NB4 (cell line): ENCODE results near the gene RNF166.
"Not testable (repeated sequence)": the region's sequence is repeated elsewhere in the genome, so short reads cannot be mapped to it uniquely, and the experiment has no call there.

ENCODE experiments used
- DNase-seq: peaks from one replicate; pipeline ENCODE4 v3.0.0; 2010; ENCODE audit warnings: low read depth
- H3K4me3 ChIP-seq: one replicate; pipeline ENCODE4 v1.5.1; 2011; ENCODE audit warnings: mild to moderate bottlenecking, low read depth, low read length, moderate library complexity
- MYC ChIP-seq: IDR thresholded peaks from 2 replicates; pipeline ENCODE4 v1.6.1; 2011; ENCODE audit warnings: low read depth, low read length
- POLR2A ChIP-seq: IDR thresholded peaks from 2 replicates; pipeline ENCODE4 v1.6.1; 2011; ENCODE audit warnings: mild to moderate bottlenecking; ENCODE audit not compliant: insufficient read length; ENCODE audit errors: extremely low read depth
- TF ChIP-seq, protein P1 (sequence below): IDR thresholded peaks from 2 replicates; pipeline ENCODE4 v1.6.1; 2011; ENCODE audit warnings: low read depth, low read length
- TF ChIP-seq, protein P2 (sequence below): IDR thresholded peaks from one replicate; pipeline ENCODE4 v1.5.1; 2012; ENCODE audit warnings: low read depth, low read length

Gene RNF166

GRCh38 chr16:88669980-88670379 is 36.2 kb downstream of the RNF166 start:
- H3K4me3 ChIP-seq, result no peak overlapping the region
- no peak for DNase-seq
- TF ChIP-seq, protein P1, sequence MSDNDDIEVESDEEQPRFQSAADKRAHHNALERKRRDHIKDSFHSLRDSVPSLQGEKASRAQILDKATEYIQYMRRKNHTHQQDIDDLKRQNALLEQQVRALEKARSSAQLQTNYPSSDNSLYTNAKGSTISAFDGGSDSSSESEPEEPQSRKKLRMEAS, result no peak
- TF ChIP-seq, protein P2, sequence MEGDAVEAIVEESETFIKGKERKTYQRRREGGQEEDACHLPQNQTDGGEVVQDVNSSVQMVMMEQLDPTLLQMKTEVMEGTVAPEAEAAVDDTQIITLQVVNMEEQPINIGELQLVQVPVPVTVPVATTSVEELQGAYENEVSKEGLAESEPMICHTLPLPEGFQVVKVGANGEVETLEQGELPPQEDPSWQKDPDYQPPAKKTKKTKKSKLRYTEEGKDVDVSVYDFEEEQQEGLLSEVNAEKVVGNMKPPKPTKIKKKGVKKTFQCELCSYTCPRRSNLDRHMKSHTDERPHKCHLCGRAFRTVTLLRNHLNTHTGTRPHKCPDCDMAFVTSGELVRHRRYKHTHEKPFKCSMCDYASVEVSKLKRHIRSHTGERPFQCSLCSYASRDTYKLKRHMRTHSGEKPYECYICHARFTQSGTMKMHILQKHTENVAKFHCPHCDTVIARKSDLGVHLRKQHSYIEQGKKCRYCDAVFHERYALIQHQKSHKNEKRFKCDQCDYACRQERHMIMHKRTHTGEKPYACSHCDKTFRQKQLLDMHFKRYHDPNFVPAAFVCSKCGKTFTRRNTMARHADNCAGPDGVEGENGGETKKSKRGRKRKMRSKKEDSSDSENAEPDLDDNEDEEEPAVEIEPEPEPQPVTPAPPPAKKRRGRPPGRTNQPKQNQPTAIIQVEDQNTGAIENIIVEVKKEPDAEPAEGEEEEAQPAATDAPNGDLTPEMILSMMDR, result no peak

DNA sequence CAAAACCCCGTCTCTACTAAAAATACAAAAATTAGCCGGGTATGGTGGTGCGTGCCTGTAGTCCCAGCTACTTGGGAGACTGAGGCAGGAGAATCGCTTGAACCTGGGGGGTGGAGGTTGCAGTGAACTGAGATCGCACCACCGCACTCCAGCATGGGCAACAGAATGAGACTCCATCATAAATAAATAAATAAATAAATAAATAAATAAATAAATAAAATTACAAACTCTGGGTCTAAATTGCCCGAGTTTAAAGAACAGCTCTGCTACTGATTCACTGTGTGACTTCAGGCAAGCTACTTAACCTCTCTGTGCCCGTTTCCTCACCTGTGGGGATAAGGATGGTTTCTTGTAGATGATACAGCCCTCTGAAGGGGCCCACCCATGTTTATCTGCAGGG is 36.7 kb downstream of the RNF166 start:
- not testable (repeated sequence) for DNase-seq, H3K4me3 ChIP-seq

GRCh38 chr16:88667461-88667860 is 38.7 kb downstream of the RNF166 start:
- H3K4me3 ChIP-seq, result no peak overlapping the region
- no peak for TF ChIP-seq MYC
- TF ChIP-seq POLR2A, result no peak
- TF ChIP-seq, protein P1, result no peak
- TF ChIP-seq, protein P2, result no peak
- DNase-seq, result no peak

DNA sequence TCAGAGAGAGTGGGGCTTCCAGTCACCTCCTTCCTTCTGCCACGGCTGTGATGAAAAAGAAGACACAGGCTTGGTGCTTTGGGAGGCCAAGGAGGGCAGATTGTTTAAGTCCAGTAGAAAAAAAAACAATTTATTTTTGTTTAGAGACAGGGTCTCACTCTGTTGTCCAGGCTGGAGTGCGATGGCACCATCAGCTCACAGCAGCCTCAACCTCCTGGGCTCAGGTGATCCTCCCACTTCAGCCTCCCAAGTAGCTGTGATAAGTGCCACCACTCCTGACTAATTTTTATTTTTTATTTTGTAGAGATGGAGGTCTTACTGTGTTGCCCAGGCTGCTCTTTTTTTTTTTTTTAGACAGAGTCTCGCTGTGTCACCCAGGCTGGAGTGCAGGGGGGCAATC is 40.6 kb downstream of the RNF166 start:
- no peak for TF ChIP-seq POLR2A
- no peak for DNase-seq
- H3K4me3 ChIP-seq, result no peak overlapping the region

GRCh38 chr16:88665148-88665547 is 41.1 kb downstream of the RNF166 start:
- DNase-seq, result no peak
- no peak overlapping the region for H3K4me3 ChIP-seq
- TF ChIP-seq, protein P1, result no peak
- TF ChIP-seq, protein P2, result no peak
- TF ChIP-seq MYC (no peak), POLR2A (no peak)

GRCh38 chr16:88662843-88663606 is 43.2 kb downstream of the RNF166 start, which contains the start of gene MVD:
TSS of gene MVD (minus strand) at chr16:88663091. CDS start at chr16:88663080, 11 bp downstream.
- TF ChIP-seq, protein P1, result peak; percentile 54
- TF ChIP-seq, protein P2, result no peak
- peak; percentile 44; the same call in 1 of the 2 replicates for TF ChIP-seq MYC
- peak; percentile 80 for TF ChIP-seq POLR2A
- peak; percentile 99 for DNase-seq

GRCh38 chr16:88662222-88662842 is 43.9 kb downstream of the RNF166 start:
- TF ChIP-seq POLR2A, result no peak
- TF ChIP-seq, protein P1, result no peak
- no peak for TF ChIP-seq MYC
- TF ChIP-seq, protein P2, result no peak
- peak; percentile 39 for DNase-seq
- peak overlapping the region; percentile 76 for H3K4me3 ChIP-seq

More at GRCh38 chr16:88662843-88663606, 43.2 kb downstream of the RNF166 start, which contains the start of gene MVD:
- peak within 1 kb of the TSS; percentile 76 for H3K4me3 ChIP-seq
